HepG2 (cell line): ENCODE measurements around the gene PLPPR3. TPM values are rescaled to one million over a fixed set of nuclear protein-coding genes. Genes with fewer than 3 reads are reported as not detected.

Source experiments
- KMT2B ChIP-seq: IDR thresholded peaks from 2 replicates; pipeline ENCODE4 v1.6.1; 2016; ENCODE audit warnings: missing genetic modification reagents, missing compliant biosample characterization
- MAF1 ChIP-seq: sonication (generic); formaldehyde crosslinking; IDR thresholded peaks from 2 replicates; pipeline ENCODE4 v1.5.0; 2020; ENCODE audit warnings: missing genetic modification reagents, borderline replicate concordance
- PLRG1 ChIP-seq: fragments of 450-650 bp; conservative IDR thresholded peaks from 2 replicates; pipeline ENCODE4 v1.6.1; 2016
- THYN1 ChIP-seq: sonication (generic); formaldehyde crosslinking; IDR thresholded peaks from 2 replicates; pipeline ENCODE4 v1.8.1; 2023; ENCODE audit warnings: low read depth, mild to moderate bottlenecking, moderate library complexity, missing genetic modification reagents, borderline replicate concordance
- ZBTB44 ChIP-seq: sonication (generic); formaldehyde crosslinking; IDR thresholded peaks from 2 replicates; pipeline ENCODE4 v1.4.0; 2020; ENCODE audit warnings: missing genetic modification reagents
- ZNF33A ChIP-seq: sonication (generic); formaldehyde crosslinking; IDR thresholded peaks from 2 replicates; pipeline ENCODE4 v1.5.1; 2020; ENCODE audit warnings: missing genetic modification reagents, mild to moderate bottlenecking, moderate library complexity, borderline replicate concordance
- ZNF629 ChIP-seq: sonication (generic); formaldehyde crosslinking; conservative IDR thresholded peaks from 2 replicates; pipeline ENCODE4 v1.5.0; 2020; ENCODE audit warnings: missing genetic modification reagents
- polyA plus RNA-seq, 8 experiments: library from polyadenylated mRNA; depleted of rRNA in 3 of 8; stranded (reverse) in 7 of 8; unstranded in 1 of 8; fragments of >200 nt; fragmentation: Illumina TruSeq in 4 of 8; extraction: Trizol in 4 of 8; gene quantifications; 2 replicates each; pipeline versions ENCODE4 v1.2.1 to v1.2.3, GENCODE V29; 2011 to 2016; ENCODE audit warnings: low read depth in 4 of 8, missing spikeins in 1 of 8, mixed read lengths in 1 of 8; ENCODE audit not compliant: insufficient read depth in 1 of 8
- total RNA-seq, 5 experiments: library from RNA; depleted of rRNA; stranded (reverse); fragments of >200 nt; fragmentation: Illumina TruSeq; extraction: Trizol; gene quantifications; 2 replicates each; pipeline ENCODE4 v1.2.3, GENCODE V29; 2016; ENCODE audit warnings: low read depth in 1 of 5
- TF ChIP-seq, protein P1 (sequence below): sonication (generic); formaldehyde crosslinking; IDR thresholded peaks from 2 replicates; pipeline ENCODE4 v1.5.0; 2020; ENCODE audit warnings: mild to moderate bottlenecking, missing genetic modification reagents, borderline replicate concordance
- TF ChIP-seq, protein P2 (sequence below): sonication (generic); formaldehyde crosslinking; IDR thresholded peaks from 2 replicates; pipeline ENCODE4 v1.4.0; 2020; ENCODE audit warnings: missing genetic modification reagents

PLPPR3 gene
- total and polyA plus RNA-seq, 2 of the 13 experiments (the other 11 are each of a cell fraction or from before 2014, with no cell fraction given): 0.07 to 0.16 TPM

- TF ChIP-seq, protein P1, sequence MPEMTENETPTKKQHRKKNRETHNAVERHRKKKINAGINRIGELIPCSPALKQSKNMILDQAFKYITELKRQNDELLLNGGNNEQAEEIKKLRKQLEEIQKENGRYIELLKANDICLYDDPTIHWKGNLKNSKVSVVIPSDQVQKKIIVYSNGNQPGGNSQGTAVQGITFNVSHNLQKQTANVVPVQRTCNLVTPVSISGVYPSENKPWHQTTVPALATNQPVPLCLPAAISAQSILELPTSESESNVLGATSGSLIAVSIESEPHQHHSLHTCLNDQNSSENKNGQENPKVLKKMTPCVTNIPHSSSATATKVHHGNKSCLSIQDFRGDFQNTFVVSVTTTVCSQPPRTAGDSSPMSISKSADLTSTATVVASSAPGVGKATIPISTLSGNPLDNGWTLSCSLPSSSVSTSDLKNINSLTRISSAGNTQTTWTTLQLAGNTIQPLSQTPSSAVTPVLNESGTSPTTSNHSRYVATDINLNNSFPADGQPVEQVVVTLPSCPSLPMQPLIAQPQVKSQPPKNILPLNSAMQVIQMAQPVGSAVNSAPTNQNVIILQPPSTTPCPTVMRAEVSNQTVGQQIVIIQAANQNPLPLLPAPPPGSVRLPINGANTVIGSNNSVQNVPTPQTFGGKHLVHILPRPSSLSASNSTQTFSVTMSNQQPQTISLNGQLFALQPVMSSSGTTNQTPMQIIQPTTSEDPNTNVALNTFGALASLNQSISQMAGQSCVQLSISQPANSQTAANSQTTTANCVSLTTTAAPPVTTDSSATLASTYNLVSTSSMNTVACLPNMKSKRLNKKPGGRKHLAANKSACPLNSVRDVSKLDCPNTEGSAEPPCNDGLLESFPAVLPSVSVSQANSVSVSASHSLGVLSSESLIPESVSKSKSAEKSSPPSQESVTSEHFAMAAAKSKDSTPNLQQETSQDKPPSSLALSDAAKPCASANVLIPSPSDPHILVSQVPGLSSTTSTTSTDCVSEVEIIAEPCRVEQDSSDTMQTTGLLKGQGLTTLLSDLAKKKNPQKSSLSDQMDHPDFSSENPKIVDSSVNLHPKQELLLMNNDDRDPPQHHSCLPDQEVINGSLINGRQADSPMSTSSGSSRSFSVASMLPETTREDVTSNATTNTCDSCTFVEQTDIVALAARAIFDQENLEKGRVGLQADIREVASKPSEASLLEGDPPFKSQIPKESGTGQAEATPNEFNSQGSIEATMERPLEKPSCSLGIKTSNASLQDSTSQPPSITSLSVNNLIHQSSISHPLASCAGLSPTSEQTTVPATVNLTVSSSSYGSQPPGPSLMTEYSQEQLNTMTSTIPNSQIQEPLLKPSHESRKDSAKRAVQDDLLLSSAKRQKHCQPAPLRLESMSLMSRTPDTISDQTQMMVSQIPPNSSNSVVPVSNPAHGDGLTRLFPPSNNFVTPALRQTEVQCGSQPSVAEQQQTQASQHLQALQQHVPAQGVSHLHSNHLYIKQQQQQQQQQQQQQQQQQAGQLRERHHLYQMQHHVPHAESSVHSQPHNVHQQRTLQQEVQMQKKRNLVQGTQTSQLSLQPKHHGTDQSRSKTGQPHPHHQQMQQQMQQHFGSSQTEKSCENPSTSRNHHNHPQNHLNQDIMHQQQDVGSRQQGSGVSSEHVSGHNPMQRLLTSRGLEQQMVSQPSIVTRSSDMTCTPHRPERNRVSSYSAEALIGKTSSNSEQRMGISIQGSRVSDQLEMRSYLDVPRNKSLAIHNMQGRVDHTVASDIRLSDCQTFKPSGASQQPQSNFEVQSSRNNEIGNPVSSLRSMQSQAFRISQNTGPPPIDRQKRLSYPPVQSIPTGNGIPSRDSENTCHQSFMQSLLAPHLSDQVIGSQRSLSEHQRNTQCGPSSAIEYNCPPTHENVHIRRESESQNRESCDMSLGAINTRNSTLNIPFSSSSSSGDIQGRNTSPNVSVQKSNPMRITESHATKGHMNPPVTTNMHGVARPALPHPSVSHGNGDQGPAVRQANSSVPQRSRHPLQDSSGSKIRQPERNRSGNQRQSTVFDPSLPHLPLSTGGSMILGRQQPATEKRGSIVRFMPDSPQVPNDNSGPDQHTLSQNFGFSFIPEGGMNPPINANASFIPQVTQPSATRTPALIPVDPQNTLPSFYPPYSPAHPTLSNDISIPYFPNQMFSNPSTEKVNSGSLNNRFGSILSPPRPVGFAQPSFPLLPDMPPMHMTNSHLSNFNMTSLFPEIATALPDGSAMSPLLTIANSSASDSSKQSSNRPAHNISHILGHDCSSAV (CRISPR knock-in tag): no peak
- TF ChIP-seq, protein P2, sequence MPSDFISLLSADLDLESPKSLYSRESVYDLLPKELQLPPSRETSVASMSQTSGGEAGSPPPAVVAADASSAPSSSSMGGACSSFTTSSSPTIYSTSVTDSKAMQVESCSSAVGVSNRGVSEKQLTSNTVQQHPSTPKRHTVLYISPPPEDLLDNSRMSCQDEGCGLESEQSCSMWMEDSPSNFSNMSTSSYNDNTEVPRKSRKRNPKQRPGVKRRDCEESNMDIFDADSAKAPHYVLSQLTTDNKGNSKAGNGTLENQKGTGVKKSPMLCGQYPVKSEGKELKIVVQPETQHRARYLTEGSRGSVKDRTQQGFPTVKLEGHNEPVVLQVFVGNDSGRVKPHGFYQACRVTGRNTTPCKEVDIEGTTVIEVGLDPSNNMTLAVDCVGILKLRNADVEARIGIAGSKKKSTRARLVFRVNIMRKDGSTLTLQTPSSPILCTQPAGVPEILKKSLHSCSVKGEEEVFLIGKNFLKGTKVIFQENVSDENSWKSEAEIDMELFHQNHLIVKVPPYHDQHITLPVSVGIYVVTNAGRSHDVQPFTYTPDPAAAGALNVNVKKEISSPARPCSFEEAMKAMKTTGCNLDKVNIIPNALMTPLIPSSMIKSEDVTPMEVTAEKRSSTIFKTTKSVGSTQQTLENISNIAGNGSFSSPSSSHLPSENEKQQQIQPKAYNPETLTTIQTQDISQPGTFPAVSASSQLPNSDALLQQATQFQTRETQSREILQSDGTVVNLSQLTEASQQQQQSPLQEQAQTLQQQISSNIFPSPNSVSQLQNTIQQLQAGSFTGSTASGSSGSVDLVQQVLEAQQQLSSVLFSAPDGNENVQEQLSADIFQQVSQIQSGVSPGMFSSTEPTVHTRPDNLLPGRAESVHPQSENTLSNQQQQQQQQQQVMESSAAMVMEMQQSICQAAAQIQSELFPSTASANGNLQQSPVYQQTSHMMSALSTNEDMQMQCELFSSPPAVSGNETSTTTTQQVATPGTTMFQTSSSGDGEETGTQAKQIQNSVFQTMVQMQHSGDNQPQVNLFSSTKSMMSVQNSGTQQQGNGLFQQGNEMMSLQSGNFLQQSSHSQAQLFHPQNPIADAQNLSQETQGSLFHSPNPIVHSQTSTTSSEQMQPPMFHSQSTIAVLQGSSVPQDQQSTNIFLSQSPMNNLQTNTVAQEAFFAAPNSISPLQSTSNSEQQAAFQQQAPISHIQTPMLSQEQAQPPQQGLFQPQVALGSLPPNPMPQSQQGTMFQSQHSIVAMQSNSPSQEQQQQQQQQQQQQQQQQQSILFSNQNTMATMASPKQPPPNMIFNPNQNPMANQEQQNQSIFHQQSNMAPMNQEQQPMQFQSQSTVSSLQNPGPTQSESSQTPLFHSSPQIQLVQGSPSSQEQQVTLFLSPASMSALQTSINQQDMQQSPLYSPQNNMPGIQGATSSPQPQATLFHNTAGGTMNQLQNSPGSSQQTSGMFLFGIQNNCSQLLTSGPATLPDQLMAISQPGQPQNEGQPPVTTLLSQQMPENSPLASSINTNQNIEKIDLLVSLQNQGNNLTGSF (CRISPR knock-in tag): no peak
- TF ChIP-seq KMT2B: no peak
- no peak for TF ChIP-seq ZNF629
- no peak for TF ChIP-seq PLRG1
- no peak for TF ChIP-seq MAF1
- no peak for TF ChIP-seq THYN1 (CRISPR knock-in tag)
- no peak for TF ChIP-seq ZNF33A
- no peak for TF ChIP-seq ZBTB44 (CRISPR knock-in tag)
These were observed 21.3 kb downstream of the PLPPR3 start (continued) for GRCh38 chr19:800360-801029.
